WTC11 (cell line): Measurements from ENCODE around the gene INO80D. TPM values are rescaled to one million over a fixed set of nuclear protein-coding genes. Genes with fewer than 3 reads are reported as not detected.

Experiments
- ATAC-seq: fragments of 200-7000 bp; cut with Tn5 transposase; 2 replicates; pipeline ENCODE4 v1.10.0; 2021; ENCODE audit warnings: mild to moderate bottlenecking, moderate library complexity
- CTCF ChIA-PET: fragments of 300-600 bp; sonication (Branson Sonifier 250); formaldehyde crosslinking; loops from one replicate; lab custom pipeline; 2021; ENCODE audit warnings: antibody characterized with exemption; lab: Charles Lee
- POLR2A ChIA-PET: fragments of 350-600 bp; sonication (Branson Sonifier 250); formaldehyde crosslinking; loops from one replicate; lab custom pipeline; 2021; ENCODE audit warnings: antibody characterized with exemption; lab: Charles Lee
- DNase-seq: peaks from one replicate; pipeline ENCODE4 v3.0.0; 2021; ENCODE audit warnings: low spot score
- H3K27ac Mint-ChIP-seq: 2 replicates; pipeline ENCODE4 v1.8.0; 2021; ENCODE audit warnings: mixed read lengths
- H3K27me3 Mint-ChIP-seq: 2 replicates; pipeline ENCODE4 v1.8.0; 2021; ENCODE audit warnings: low read depth, mild to moderate bottlenecking, moderate library complexity, mixed read lengths
- H3K36me3 Mint-ChIP-seq: 2 replicates; pipeline ENCODE4 v1.8.0; 2021; ENCODE audit warnings: mixed read lengths
- H3K4me1 Mint-ChIP-seq: 2 replicates; pipeline ENCODE4 v1.8.0; 2022; ENCODE audit warnings: mixed read lengths
- H3K4me3 Mint-ChIP-seq: 2 replicates; pipeline ENCODE4 v1.8.0; 2021; ENCODE audit warnings: mild to moderate bottlenecking, moderate library complexity, mixed read lengths
- H3K9me3 Mint-ChIP-seq: 2 replicates; pipeline ENCODE4 v1.8.0; 2021; ENCODE audit warnings: mixed read lengths
- AR ChIP-seq: fragments of 250-450 bp; sonication (Bioruptor Pico); IDR thresholded peaks from 2 replicates; pipeline ENCODE4 v1.9.0; 2021; ENCODE audit warnings: mild to moderate bottlenecking
- ARID4B ChIP-seq: sonication (generic); formaldehyde crosslinking; IDR thresholded peaks from 2 replicates; pipeline ENCODE4 v1.8.0; 2023; ENCODE audit warnings: missing genetic modification reagents, mild to moderate bottlenecking, borderline replicate concordance
- ATF6 ChIP-seq: sonication (generic); formaldehyde crosslinking; IDR thresholded peaks from 2 replicates; pipeline ENCODE4 v1.8.1; 2023; ENCODE audit warnings: mild to moderate bottlenecking, missing genetic modification reagents
- CDX4 ChIP-seq: fragments of 250-450 bp; sonication (Bioruptor Pico); IDR thresholded peaks from 2 replicates; pipeline ENCODE4 v1.9.0; 2021; ENCODE audit warnings: moderate library complexity, mild to moderate bottlenecking, inconsistent platforms, borderline replicate concordance
- EMX1 ChIP-seq: fragments of 250-450 bp; sonication (Bioruptor Pico); IDR thresholded peaks from 2 replicates; pipeline ENCODE4 v1.8.0; 2021; ENCODE audit warnings: mild to moderate bottlenecking
- KAT7 ChIP-seq: sonication (generic); formaldehyde crosslinking; IDR thresholded peaks from 2 replicates; pipeline ENCODE4 v1.8.1; 2023; ENCODE audit warnings: missing genetic modification reagents, mild to moderate bottlenecking, borderline replicate concordance
- MYBL2 ChIP-seq: sonication (generic); formaldehyde crosslinking; IDR thresholded peaks from 2 replicates; pipeline ENCODE4 v1.8.1; 2023; ENCODE audit warnings: mild to moderate bottlenecking, moderate library complexity, missing genetic modification reagents
- NFATC4 ChIP-seq: fragments of 250-450 bp; sonication (Bioruptor Pico); IDR thresholded peaks from 2 replicates; pipeline ENCODE4 v1.9.0; 2021; ENCODE audit warnings: mild to moderate bottlenecking
- NFYB ChIP-seq: sonication (generic); formaldehyde crosslinking; conservative IDR thresholded peaks from 2 replicates; pipeline ENCODE4 v1.8.0; 2022; ENCODE audit warnings: low read depth, missing genetic modification reagents
- NR1H2 ChIP-seq: sonication (generic); formaldehyde crosslinking; IDR thresholded peaks from 2 replicates; pipeline ENCODE4 v1.9.0; 2021; ENCODE audit warnings: mild to moderate bottlenecking, moderate library complexity, missing genetic modification reagents
- STAT6 ChIP-seq: sonication (generic); formaldehyde crosslinking; conservative IDR thresholded peaks from 2 replicates; pipeline ENCODE4 v1.8.1; 2023; ENCODE audit warnings: mild to moderate bottlenecking, low read depth, missing genetic modification reagents, moderate library complexity
- ZNF121 ChIP-seq: sonication (generic); formaldehyde crosslinking; IDR thresholded peaks from 2 replicates; pipeline ENCODE4 v1.8.0; 2023; ENCODE audit warnings: missing genetic modification reagents
- ZNF232 ChIP-seq: sonication (generic); formaldehyde crosslinking; IDR thresholded peaks from 2 replicates; pipeline ENCODE4 v1.8.0; 2022; ENCODE audit warnings: mild to moderate bottlenecking, missing genetic modification reagents
- ZNF317 ChIP-seq: sonication (generic); formaldehyde crosslinking; IDR thresholded peaks from 2 replicates; pipeline ENCODE4 v1.8.1; 2023; ENCODE audit warnings: low read depth, mild to moderate bottlenecking, moderate library complexity, missing genetic modification reagents, borderline replicate concordance
- total RNA-seq: library from RNA; stranded (reverse); gene quantifications from 3 replicates; pipeline ENCODE4 v1.2.3, GENCODE V29; 2021

Gene INO80D
- total RNA-seq, 1 experiment from 2014 or later, result 30.9 TPM

- TF ChIP-seq STAT6 (CRISPR knock-in tag), result no peak
- TF ChIP-seq ZNF232, result no peak
- TF ChIP-seq NR1H2, result no peak
- no peak for TF ChIP-seq ATF6 (CRISPR knock-in tag)
- TF ChIP-seq ZNF121 (CRISPR knock-in tag), result no peak
Observed at GRCh38 chr2:206028101-206028500, 57.9 kb downstream of the INO80D start (continued).

GRCh38 chr2:206023183-206023582 lies 62.8 kb downstream of the INO80D start:
- ChIA-PET CTCF (no interaction called here), POLR2A (interaction anchor here (1.0 kb wide), 1 partner anchor 139 kb away, joined by 4 read pairs; no protein-coding TSS in a partner anchor)
- Mint-ChIP-seq H3K9me3 (no peaks in the 10 kb centered on the region), H3K27me3 (no peaks in the 10 kb centered on the region), H3K4me3 (no peak overlapping the region), H3K4me1 (0 out of 2 replicates have a peak, but pooled peaks cover 2% of the 10 kb centered on the region), H3K36me3 (peaks cover 24% of the 10 kb centered on the region), H3K27ac (no peak overlapping the region)
- no peak for DNase-seq
- no peak for TF ChIP-seq CDX4
- no peak for TF ChIP-seq NR1H2
- no peak for TF ChIP-seq AR (CRISPR knock-in tag)
- no peak for TF ChIP-seq KAT7 (CRISPR knock-in tag)
- no peak for TF ChIP-seq ARID4B (CRISPR knock-in tag)
- no peak for TF ChIP-seq NFATC4 (CRISPR knock-in tag)
- TF ChIP-seq MYBL2 (CRISPR knock-in tag), result no peak
- no peak for TF ChIP-seq EMX1
- TF ChIP-seq NFYB (CRISPR knock-in tag), result no peak
- no peak for TF ChIP-seq ZNF317 (CRISPR knock-in tag)
- no peak for TF ChIP-seq STAT6 (CRISPR knock-in tag)
- no peak for ATAC-seq
